ELF-1 (cell line): ENCODE measurements around the gene CRHBP.
"Not testable (repeated sequence)": the region's sequence is repeated elsewhere in the genome, so short reads cannot be mapped to it uniquely, and the experiment has no call there.

Source experiments
- DNase-seq: peaks from one replicate; pipeline ENCODE4 v3.0.0-alpha.2; 2016; ENCODE audit warnings: low read depth, low spot score

The CRHBP gene

DNA sequence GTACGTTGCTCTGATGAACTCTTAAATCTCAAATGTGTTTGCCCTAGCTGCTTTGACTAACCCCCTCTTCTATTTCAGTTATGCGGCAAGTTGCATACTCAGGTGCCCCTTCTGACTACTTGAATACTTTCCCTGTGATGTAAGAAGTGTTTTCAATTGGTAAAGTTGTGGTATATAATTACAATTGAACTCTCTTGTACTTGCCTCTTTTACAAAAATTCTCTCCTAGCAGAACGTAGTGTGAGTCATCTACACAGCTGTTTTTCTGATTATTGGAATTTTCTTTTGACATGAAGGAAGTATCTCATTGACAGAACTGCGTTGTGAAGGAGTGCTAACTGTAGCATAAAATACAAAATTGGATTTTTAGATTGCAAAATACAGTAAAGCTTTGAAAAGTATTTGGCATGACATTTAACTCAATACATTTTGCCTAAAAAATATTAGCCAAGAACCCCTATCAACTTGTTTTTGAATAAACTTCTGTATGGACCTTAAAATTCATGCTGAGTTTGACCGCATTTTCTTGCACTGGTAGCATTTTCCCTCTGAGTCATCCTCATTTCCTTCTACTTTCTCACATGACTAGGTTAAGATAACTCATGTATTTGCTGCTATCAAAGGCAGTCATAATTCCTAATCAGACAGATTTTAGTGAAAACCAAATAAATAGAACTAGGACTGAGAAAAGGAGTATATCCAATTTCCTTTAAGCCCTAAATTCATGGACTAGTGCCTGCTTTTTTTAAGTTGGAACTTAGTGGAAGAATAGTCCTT is 6.3 kb downstream of the CRHBP start:
- no peak for DNase-seq

DNA sequence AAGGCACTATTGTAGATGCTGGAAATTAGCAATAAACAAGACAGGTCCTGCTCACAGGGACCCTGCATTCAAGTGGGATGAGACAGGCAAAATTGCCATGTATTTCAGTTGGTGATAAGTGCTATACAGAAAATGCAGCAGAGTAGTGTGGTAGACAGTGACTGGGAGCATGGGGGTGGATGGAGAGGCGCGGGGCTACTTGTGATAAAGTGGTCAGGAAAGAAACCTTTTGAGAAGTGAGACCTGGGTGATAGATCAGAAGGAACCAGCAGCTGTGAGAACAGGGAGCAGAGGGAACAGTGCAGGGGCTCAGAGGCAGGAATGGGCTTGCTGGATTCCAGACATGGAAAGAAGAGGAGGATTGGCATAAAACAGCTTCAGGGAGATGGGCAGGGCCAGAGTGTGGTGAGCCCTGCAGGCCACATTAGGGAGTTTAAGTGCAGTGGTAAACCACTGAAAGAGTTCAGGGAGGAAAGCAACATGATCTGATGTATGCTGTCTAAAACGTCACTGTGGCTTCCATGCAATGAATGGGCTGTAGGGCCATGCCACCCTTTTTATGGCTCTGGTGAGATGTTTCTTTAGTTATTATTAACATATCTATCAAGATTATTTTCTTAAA is 7.3 kb downstream of the CRHBP start:
- peak; percentile 17 for DNase-seq

DNA sequence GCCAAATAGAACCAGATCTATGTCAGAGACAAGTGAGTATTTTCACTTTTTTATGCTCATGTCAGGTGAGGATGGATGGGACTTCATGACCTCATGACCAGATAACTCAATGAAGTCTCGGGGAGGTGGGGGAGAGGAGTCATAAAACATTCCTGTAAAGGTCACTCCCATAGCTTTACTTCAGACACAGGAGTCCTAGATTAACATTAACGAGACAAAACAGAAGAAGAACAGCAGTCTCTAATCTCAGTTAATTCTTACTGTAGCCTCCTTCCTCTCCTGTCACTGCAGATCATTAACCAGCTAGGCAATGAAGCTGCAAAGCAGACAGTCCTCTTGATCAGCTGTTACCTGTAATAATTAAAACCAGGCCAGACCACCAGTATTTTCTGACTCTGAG is 11.2 kb downstream of the CRHBP start:
- DNase-seq: no peak

DNA sequence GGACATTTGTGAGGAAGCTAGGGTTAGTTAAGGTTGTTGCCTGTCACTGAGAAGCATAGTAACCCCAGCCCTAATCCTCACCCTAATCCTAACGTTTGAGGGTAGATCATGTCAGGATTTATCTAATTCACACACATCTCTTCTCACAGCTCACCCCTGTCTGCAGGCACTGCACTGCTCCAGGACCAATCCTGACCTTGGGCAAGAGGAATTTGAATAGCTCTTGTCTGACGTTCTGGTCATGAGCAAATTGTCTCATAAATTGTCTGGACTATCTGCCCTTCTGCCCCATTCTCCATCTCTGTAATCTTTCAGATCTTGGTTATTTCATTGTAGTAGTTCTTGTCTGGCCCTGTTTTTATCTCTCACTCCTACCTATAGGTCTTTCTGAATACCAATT is 18.7 kb downstream of the CRHBP start:
- peak; percentile 12 for DNase-seq

DNA sequence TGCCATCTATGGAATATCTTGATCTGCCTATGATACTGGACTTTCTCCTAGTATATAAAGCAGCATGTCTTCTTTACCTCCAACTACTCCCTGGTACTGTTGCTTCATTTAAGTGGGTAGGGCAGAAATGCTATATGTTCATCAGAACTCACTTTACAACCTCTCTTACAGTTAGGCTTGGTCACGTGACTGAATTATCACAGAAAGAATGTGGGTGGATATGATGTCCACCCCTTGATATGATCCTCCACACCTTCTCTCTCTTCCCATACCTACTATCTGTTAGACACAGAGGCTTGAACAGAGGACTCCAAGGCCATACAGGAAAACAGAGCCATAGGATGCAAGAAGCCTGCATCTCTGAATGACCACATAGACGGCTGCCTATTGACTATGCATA is 19.8 kb downstream of the CRHBP start:
- DNase-seq: no peak

DNA sequence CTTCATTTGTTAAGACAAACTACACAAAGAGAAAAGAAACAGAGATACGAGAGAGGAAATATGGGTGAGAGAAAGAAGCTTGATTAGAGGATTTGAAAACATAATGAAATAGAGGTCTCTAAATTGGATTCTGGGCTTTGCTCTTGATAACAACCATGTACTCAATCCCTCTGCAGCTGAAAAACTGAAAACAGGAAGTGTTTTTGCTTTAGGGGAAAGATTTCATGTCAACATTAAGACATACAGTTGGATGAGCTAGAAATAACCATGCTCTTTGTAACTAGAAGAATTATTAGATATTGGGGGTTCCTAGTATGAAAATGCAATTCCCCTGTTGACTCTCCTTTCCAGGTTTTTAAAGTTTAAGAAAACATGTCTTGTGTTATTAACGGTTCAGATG is 21.9 kb downstream of the CRHBP start:
- DNase-seq: no peak

DNA sequence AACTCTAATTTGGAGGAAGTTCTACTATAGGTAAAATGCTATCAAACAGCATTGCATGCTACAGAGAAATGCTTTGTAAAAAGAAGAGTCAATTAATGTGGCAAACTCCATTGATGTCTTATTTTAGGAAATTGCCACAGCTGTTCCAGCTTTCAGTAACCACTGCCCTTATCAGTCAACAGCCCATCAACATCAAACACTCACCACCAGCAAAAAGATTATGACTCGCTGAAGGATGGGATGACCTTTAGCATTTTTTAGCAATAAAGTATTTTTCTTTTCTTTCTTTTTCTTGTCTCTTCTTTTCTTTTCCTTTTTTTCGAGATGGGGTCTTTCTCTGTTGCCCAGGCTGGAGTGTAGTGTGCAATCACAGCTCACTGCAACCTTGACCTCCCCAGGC is 26.0 kb downstream of the CRHBP start:
- no peak for DNase-seq

DNA sequence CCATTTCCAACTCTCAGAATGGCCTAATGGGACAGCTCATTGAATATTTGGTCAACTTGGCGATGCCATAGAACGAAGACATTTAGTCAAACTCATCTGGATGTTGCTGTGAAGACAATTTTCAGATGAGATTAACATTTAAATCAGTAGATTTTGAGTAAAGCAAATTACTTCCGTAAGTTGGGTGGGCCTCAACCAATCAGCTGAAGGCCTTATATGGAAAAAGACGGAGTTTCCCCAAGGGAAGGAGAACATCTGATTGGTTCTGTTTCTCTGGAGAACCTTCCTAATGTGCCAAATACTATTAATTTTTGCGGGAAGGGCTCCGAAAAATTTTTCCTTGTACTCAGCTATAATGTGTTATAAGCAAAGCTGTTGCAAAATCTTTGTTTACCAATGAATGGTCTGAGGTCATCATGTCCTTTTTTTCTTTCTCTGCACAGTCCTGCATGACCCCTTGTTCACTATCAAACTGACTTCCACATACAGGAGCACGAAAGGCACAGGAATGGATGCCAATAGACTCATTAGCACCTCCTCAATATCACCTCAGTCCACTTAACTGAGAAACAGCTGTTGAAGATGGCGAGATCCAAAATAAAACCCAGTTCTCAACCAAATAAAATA is 27.8 kb downstream of the CRHBP start:
- no peak for DNase-seq

DNA sequence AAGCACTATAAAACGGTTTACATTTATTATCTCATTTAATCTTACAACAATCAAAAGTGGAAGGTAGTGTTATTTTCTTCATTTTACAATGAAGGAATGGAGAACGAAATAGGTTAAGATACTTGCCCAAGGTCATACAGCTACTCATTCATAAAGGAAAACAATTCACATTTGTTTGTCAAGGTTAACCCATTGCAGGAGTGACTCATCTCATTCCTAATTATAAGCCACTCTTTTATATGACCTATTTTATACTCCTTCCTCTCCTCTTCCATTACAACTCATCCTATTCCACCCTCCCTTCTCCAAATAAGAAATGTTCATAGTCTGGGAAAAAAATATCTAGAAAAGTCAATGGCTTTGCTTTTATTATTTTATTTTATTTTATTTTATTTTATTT is 29.6 kb downstream of the CRHBP start:
- no peak for DNase-seq

DNA sequence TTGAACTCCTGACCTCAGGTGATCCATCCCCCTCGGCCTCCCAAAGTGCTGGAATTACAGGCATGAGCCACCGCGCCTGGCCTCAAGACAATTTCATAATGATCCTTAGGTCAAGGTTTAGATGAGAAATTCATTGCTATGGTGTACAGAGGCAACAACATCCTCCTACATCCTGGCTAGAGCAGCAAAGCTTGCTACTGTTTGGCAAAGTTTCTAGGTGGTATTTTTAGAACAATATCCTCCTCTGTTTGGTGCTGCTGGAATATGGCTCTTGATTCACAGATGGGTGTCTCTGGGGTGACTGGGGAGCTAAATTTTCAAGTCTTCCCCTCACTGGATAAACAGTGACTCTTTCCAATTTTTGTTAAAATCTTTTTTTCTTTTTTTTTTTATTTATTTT is 30.6 kb downstream of the CRHBP start:
- no peak for DNase-seq

DNA sequence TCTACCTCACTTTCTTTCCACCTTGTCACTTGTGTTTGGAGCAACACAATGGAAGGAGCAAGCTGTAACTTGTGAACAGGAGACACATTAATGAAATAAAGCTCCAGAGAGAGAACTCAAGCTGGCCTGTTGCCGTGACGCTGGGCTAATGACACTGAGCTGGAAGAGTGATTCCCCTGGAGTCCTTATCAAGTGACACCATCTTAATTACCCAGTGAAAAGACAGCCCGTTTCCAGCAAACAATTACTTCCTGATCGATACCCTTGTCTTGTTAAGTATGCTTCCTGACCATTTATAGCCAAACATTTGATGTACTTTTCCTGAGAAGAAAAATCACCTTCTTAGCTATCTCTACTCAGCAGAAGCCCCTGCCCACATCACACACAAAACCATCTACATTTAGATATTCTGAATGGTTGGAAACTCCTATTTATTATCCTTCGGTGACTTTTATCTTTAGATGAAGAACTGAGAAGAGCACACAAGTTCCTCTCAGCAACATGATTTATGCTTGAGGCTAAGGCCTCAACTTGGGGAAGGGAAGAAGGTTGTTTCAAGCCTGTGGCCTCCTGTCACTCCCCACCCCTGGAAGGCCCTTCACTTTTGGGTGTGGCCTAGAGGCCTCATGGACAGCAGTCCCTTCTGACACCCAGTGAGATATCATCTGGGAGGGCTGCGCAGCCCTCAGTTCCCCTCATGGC is 34.1 kb downstream of the CRHBP start:
- peak; percentile 32 for DNase-seq

DNA sequence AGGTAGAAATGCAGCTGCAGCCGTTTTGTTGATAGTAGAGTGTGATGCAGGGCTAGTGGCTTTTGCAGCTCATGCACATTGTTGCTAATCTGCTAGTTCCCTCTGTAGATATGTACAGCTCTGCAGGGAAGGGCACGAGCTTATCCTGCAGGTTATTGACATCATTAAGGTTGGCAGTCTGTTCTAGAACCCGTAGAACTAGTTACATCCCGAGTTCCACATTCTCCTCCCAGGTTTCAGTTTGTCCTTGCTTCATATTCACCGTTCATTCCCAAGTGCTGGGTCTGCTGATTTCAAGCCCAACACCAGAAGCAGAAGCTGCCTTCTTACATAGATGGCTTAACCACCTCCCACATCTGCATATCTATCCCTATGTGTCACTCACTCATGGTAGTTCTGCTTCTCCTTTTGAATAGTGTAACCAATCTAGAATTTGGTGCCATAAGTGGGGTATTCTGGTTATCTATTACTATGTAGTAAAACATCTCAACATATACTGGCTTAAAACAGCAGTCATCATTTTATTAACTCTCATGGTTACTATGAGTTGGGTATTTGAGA is 38.1 kb downstream of the CRHBP start:
- no peak for DNase-seq

DNA sequence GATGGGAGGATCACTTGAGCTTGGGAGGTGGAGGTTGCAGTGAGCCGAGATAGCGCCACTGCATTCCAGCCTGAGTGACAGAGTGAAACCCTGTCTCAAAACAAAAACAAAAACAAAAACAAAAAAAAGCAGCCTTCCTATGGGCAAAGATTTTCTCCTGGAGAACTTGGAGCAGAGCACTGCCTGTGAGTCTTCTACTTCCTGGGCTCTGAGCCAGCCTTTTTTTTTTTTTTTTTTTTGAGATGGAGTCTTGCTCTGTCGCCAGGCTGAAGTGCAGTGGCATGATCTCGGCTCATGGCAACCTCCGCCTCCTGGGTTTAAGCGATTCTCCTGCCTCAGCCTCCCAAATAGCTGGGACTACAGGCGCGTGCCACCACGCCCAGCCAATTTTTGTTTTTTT is 40.6 kb downstream of the CRHBP start:
- DNase-seq: not testable (repeated sequence)

DNA sequence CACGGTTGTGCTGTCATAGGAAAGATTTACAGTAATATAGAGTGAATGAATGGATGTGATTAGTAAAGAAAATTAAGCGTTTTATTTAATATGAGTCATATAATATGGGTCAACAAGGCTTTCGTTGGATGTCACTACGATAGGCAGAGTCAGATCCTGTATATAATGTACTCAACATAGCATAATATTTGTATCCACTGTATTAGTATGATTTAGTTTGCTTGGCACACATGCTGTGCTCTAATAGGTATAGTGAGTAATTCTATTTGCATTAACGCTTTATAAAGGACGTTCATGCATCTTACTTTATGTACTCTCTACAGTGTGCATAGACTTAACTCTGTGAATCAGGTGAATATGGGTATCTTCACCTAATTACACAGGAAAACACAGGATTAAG is 41.5 kb downstream of the CRHBP start:
- DNase-seq: no peak

DNA sequence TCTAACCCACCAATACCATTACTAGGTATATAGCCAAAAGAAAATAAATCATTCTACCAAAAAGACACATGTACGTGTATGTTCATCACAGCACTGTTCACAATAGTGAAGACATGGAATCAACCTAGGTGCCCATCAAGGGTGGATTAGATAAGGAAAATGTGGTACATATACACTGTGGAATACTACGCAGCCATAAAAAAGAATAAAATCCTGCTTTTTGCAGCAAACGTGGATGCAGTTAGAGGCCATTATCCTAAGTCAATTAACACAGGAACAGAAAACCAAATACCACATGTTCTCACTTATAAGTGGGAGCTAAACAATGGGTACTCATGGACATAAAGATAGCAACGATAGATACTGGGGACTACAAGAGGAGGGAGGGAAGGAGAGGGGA is 45.4 kb downstream of the CRHBP start:
- not testable (repeated sequence) for DNase-seq

DNA sequence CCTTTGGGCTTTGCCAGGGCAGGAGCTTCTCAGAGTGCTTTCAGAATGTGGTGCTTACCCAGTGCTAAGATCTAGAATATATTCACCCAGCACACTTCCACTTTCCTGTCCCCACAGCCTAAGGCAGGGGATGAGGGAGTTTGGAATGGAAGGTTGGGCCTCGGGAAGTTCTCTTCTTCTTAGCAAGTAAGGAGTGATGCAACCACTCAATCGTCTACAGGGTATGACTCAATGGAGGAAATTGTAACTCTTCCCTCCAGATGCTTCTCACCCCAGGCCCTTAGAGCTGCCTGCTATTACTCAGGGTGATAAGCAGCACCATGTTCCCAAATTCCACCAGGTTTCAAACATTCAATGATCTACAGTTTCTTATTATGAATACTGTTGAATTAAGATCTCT is 46.6 kb downstream of the CRHBP start:
- DNase-seq: peak; percentile 27

DNA sequence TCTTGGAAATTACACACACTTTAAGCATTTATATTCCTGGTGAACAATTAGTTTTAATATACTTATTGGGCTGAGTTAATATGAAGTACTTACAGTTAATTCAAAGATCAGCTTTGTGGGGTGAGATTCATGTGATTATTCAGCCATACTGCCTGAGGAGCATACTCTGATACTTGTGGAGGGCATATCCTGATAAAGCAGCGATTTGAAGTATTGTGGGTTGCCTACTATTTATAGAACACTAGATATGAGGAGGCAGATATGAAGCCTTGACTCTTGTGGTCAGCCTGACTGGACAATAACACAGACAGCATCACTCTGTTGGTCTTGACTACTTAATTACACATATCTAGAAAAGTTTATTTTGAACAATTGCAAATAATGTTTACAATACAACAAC is 50.4 kb downstream of the CRHBP start:
- DNase-seq: no peak

DNA sequence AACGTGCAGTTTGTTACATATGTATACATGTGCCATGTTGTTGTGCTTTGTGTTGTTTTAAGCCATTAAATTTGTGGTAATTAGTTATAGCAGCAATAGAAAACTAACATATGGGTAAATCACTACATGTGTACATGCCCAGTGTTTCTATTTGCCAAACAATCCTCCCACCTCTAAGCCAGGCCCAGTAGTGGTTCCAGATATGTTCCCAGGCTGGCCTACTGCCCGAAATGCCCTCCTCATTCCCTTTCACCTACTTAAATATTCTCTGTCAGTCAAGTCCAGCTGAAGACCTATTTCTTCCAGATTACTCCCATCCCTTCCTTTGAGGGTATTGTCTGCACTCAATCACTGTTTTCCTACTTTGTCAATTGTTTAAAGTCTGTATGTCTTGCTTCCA is 53.3 kb downstream of the CRHBP start:
- no peak for DNase-seq

DNA sequence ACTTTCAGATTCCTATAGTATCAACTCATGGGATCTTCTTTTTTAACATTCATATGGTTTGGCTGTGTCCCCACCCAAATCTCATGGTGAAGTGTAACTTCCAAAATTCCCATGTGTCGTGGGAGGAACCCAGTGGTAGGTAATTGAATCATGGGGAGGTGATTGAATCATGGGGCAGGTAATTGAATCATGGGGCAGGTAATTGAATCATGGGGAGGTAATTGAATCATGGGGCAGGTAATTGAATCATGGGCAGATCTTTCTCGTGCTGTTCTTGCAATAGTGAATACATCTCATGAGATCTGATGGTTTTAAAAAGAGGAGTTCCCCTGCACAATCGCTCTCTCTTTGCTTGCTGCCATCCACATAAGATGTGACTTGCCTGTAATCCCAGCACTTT is 55.6 kb downstream of the CRHBP start:
- no peak for DNase-seq

DNA sequence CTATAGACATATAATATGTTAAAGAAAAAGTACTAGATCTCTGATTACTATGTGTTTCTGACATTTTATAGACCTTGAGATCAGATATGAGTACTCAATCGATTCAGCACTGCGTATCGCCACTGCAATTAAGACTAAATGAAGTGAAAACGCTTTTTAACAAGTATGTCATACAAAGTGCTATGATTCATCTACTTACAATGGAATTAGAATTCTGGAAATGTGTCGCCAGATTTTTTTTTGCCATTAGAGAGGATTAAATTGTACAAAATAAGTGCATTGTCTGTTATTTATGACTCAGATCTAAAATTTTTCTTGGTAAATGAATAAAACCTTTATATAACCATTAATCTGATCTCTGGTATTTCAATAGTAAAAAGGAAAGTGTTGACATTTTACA is 57.4 kb downstream of the CRHBP start:
- no peak for DNase-seq

DNA sequence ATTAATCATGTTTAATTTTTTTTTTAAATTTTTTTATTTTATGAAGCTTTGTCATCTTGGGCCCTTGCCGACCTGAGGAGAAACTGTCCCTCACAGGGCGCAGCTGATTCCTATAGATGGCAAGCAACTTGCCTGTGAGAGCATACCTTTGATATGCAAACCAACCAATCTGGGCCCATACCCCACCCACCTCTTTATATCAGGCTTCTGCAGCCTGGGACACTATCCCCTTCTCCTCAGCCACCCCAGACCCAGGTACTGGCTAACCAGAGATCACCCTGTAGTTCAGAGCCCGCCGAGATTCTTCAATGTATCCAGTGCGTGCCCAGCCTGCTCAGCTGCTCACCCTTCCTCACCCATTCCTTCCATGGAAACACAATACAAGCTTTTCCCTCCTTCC is 58.7 kb downstream of the CRHBP start:
- peak; percentile 10 for DNase-seq

DNA sequence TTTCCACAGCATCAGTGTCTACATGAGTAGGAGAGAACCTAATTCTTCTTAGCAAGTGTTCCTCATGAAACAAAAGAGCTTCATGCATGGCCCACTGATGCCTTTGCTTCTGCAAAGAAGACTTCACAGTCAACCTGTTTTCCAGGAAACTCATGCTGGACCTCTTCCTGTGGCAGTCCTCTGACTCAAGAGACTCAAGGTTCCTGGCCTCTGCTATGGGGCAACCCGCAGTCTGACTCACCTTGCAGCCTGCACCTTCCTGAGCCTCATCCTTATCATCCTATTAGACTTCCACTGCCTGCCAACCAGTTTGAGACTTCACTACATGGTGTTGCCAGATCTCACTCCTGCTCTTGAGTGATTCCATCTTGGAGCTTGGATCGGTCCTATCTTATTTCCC is 59.8 kb downstream of the CRHBP start:
- DNase-seq: no peak
